ENCODE data around the gene PRPF40B.

PRPF40B gene

DNA sequence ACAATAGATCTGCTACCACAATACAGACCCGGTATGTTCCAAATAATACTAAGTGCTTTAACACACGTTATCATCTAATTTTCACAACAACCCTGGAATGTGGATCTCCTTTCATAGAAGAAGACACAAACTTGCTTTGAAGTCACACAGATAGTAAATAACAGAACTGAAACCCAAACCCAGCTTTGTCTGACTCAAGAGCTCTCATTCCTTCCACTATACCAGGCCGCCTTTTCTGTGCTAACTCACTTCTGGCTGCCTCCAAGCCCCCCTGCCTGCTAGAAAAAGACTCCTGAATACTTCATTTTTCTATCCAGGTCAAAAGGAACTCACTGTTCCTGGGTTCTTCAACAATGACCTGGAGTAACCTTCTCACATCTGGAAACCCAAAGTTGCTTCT is 37.8 kb downstream of the PRPF40B start:
- no peak overlapping the region for H3K27ac ChIP-seq
- TF ChIP-seq, protein P1, sequence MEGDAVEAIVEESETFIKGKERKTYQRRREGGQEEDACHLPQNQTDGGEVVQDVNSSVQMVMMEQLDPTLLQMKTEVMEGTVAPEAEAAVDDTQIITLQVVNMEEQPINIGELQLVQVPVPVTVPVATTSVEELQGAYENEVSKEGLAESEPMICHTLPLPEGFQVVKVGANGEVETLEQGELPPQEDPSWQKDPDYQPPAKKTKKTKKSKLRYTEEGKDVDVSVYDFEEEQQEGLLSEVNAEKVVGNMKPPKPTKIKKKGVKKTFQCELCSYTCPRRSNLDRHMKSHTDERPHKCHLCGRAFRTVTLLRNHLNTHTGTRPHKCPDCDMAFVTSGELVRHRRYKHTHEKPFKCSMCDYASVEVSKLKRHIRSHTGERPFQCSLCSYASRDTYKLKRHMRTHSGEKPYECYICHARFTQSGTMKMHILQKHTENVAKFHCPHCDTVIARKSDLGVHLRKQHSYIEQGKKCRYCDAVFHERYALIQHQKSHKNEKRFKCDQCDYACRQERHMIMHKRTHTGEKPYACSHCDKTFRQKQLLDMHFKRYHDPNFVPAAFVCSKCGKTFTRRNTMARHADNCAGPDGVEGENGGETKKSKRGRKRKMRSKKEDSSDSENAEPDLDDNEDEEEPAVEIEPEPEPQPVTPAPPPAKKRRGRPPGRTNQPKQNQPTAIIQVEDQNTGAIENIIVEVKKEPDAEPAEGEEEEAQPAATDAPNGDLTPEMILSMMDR (IDR thresholded peaks at IDR 0.05) = no peak
- no peak for TF ChIP-seq ZFX (IDR thresholded peaks at IDR 0.05; ENCODE audit: borderline replicate concordance)

- no peak overlapping the region for H3K27ac ChIP-seq
- TF ChIP-seq ZFX (IDR thresholded peaks at IDR 0.05; ENCODE audit: borderline replicate concordance) = no peak
- TF ChIP-seq, protein P1 (IDR thresholded peaks at IDR 0.05) = no peak
Observed at GRCh38 chr12:49661746-49662145, 38.4 kb downstream of the PRPF40B start.

- no peak overlapping the region for H3K27ac ChIP-seq
- no peak for TF ChIP-seq ZFX (IDR thresholded peaks at IDR 0.05; ENCODE audit: borderline replicate concordance)
- TF ChIP-seq, protein P1 (IDR thresholded peaks at IDR 0.05) = no peak
Observed at GRCh38 chr12:49662998-49663843, 39.9 kb downstream of the PRPF40B start.

GRCh38 chr12:49664167-49664566 is 40.8 kb downstream of the PRPF40B start:
- no peak overlapping the region for H3K27ac ChIP-seq
- no peak for TF ChIP-seq ZFX (IDR thresholded peaks at IDR 0.05; ENCODE audit: borderline replicate concordance)
- TF ChIP-seq, protein P1 (IDR thresholded peaks at IDR 0.05) = no peak

- TF ChIP-seq ZFX (IDR thresholded peaks at IDR 0.05; ENCODE audit: borderline replicate concordance) = no peak
- TF ChIP-seq, protein P1 (IDR thresholded peaks at IDR 0.05) = no peak
Observed at GRCh38 chr12:49664591-49665239, 41.4 kb downstream of the PRPF40B start.

GRCh38 chr12:49665384-49665783 is 42.0 kb downstream of the PRPF40B start:
- TF ChIP-seq ZFX (IDR thresholded peaks at IDR 0.05; ENCODE audit: borderline replicate concordance) = no peak
- TF ChIP-seq, protein P1 (IDR thresholded peaks at IDR 0.05) = no peak
- no peak overlapping the region for H3K27ac ChIP-seq

More at GRCh38 chr12:49664591-49665239, 41.4 kb downstream of the PRPF40B start:
- no peak overlapping the region for H3K27ac ChIP-seq

- H3K27ac ChIP-seq = no peak overlapping the region
- TF ChIP-seq, protein P1 (IDR thresholded peaks at IDR 0.05) = no peak
- TF ChIP-seq ZFX (IDR thresholded peaks at IDR 0.05; ENCODE audit: borderline replicate concordance) = no peak
Observed at GRCh38 chr12:49666176-49666575, 42.8 kb downstream of the PRPF40B start.
